IPS-20b (cell line): ENCODE results near the gene SSR1.
A peak's percentile ranks its signal among the peaks of the same experiment; 100 is the strongest.

Source experiments
- H3K27ac ChIP-seq: one replicate; pipeline ENCODE4 v1.5.1; 2013; ENCODE audit warnings: low read length
- H3K27me3 ChIP-seq: 2 replicates; pipeline ENCODE4 v1.6.1; 2013; ENCODE audit warnings: mild to moderate bottlenecking, low read length, inconsistent platforms; ENCODE audit not compliant: insufficient read depth
- H3K36me3 ChIP-seq: 2 replicates; pipeline ENCODE4 v1.6.1; 2013; ENCODE audit warnings: low read depth, mild to moderate bottlenecking, inconsistent platforms, low read length, moderate library complexity; ENCODE audit not compliant: insufficient read depth
- H3K4me1 ChIP-seq: 2 replicates; pipeline ENCODE4 v1.6.1; 2013; ENCODE audit warnings: mild to moderate bottlenecking, control low read depth, inconsistent platforms, low read length, moderate library complexity; ENCODE audit not compliant: insufficient read depth
- H3K4me3 ChIP-seq: 2 replicates; pipeline ENCODE4 v1.5.1; 2013; ENCODE audit warnings: mild to moderate bottlenecking, low read length, inconsistent platforms
- H3K9ac ChIP-seq: 2 replicates; pipeline ENCODE4 v1.6.1; 2013; ENCODE audit warnings: low read depth, mild to moderate bottlenecking, inconsistent platforms, low read length, moderate library complexity
- H3K9me3 ChIP-seq: 2 replicates; pipeline ENCODE4 v1.6.1; 2013; ENCODE audit warnings: mild to moderate bottlenecking, low read depth, low read length, inconsistent platforms; ENCODE audit not compliant: insufficient read depth

Gene SSR1

DNA sequence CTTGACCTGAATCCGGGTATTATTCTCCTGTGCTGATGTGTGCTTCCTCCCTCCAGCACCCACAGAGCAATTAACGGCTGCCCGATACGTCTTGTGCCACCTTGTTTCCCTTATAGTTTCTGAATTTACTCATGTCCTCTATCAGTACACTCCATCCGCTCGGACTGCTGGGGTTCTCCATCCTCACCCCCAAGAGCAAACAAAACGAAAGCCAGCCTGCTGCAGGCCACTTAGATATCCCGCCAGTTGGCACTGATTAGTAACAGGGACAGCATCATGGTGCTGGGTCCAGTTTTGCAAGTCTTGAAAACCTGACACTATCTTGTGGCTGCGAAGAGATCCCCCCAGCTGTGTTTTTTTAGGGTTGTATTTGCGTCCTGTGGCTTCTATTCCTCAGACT is 71.8 kb downstream of the SSR1 start:
- H3K36me3 ChIP-seq = no peaks in the 10 kb centered on the region
- H3K27me3 ChIP-seq = no peaks in the 10 kb centered on the region
- H3K27ac ChIP-seq = no peak overlapping the region
- no peak overlapping the region for H3K9ac ChIP-seq
- H3K9me3 ChIP-seq = no peaks in the 10 kb centered on the region
- H3K4me1 ChIP-seq = peaks cover 27% of the 10 kb centered on the region
- H3K4me3 ChIP-seq = no peak overlapping the region

DNA sequence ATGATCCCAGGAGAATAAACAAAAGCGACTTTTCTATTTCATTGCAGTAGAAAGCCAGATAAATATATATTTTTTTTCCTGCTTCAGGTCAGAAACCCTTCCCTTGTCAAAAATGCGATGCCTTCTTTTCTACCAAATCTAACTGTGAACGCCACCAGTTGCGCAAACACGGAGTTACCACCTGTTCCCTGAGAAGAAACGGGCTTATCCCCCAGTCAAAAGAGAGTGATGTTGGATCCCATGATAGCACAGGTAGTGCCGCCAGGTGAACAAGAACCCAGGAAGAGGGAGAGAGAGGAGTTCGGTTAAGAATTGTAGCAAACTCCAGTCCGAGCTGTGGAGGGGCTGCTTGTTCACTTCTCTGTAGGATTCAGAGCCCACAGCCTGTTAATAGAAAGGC is 72.6 kb downstream of the SSR1 start:
- no peak overlapping the region for H3K27ac ChIP-seq
- no peak overlapping the region for H3K4me3 ChIP-seq
- peaks cover 27% of the 10 kb centered on the region for H3K4me1 ChIP-seq
- H3K9ac ChIP-seq = no peak overlapping the region
- no peaks in the 10 kb centered on the region for H3K9me3 ChIP-seq
- no peaks in the 10 kb centered on the region for H3K27me3 ChIP-seq
- no peaks in the 10 kb centered on the region for H3K36me3 ChIP-seq

GRCh38 chr6:7239590-7239948 is 73.4 kb downstream of the SSR1 start:
- no peaks in the 10 kb centered on the region for H3K36me3 ChIP-seq
- peak overlapping the region; percentile 56; the same call in 1 of the 2 replicates for H3K9ac ChIP-seq
- H3K27me3 ChIP-seq = no peaks in the 10 kb centered on the region
- no peaks in the 10 kb centered on the region for H3K9me3 ChIP-seq
- no peak overlapping the region for H3K27ac ChIP-seq
- peaks cover 27% of the 10 kb centered on the region for H3K4me1 ChIP-seq
- no peak overlapping the region for H3K4me3 ChIP-seq

DNA sequence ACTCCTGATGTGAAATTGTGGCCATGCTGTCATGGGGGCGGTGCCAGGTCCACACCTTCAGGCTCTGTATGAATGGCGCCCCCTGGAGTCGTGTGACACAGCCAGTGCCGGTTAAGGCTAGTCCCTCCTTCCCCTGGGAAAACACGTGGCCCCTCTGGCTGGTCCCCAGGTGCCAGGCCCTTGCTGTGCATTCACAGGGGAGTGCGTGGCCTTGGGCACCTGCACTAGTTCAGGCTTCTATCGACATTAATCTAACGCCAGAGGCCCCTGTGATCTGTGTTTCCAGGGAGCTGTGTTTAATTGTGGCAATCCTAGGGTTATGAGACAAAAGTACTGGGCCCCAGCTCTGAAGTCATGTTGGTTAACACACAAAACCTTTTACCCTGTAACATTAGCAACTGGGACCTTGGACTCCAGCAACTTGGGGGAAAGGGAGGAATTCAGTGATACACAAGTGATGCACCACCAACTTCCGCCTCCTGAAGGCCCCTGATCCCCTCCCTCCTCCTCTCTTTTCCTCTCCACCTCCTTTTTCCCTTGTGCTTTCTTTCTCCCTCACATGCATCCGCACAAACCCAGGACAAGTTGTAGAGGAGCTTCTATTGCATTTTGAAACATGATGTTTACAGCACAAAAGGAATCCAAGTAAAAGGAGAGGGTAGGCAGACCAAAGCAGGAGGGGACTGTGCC is 74.0 kb downstream of the SSR1 start:
- no peak overlapping the region for H3K4me3 ChIP-seq
- H3K4me1 ChIP-seq = peaks cover 27% of the 10 kb centered on the region
- H3K9me3 ChIP-seq = no peaks in the 10 kb centered on the region
- H3K9ac ChIP-seq = peak overlapping the region; percentile 56; the same call in 1 of the 2 replicates
- H3K27me3 ChIP-seq = no peaks in the 10 kb centered on the region
- no peak overlapping the region for H3K27ac ChIP-seq
- no peaks in the 10 kb centered on the region for H3K36me3 ChIP-seq

GRCh38 chr6:7238526-7238899 is 74.5 kb downstream of the SSR1 start:
- H3K4me3 ChIP-seq = no peak overlapping the region
- H3K4me1 ChIP-seq = peaks cover 27% of the 10 kb centered on the region
- H3K27ac ChIP-seq = no peak overlapping the region
- H3K27me3 ChIP-seq = no peaks in the 10 kb centered on the region
- H3K36me3 ChIP-seq = no peaks in the 10 kb centered on the region
- H3K9me3 ChIP-seq = no peaks in the 10 kb centered on the region
- no peak overlapping the region for H3K9ac ChIP-seq

DNA sequence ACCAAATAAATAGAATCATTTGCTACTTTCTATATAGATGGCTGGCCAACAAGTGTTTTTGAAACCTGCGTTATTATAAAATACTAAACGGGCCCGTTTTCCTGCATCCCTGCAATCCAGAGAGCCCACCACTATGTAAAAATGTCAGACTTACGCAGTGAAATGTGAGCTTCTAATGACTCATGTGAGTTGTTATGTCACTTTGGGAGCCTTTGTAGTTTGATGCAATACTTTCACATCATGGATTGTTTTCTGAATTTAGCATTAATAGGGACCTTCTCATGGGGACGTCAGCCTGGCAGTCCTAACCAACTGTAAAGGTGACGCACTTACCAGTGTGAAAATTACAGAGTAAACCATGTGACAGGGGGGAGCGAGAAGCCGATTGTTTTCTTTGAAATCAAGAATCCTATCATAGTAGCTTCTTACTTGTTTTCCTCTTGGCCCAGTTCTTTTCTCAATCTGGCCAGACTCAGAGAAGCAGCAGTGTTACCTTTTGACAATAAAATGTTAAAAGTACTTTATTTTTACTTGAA is 75.3 kb downstream of the SSR1 start:
- Histone ChIP-seq H3K4me3 (no peak overlapping the region), H3K27ac (no peak overlapping the region), H3K9me3 (no peaks in the 10 kb centered on the region), H3K27me3 (no peaks in the 10 kb centered on the region), H3K36me3 (no peaks in the 10 kb centered on the region), H3K9ac (no peak overlapping the region), H3K4me1 (peaks cover 20% of the 10 kb centered on the region)

DNA sequence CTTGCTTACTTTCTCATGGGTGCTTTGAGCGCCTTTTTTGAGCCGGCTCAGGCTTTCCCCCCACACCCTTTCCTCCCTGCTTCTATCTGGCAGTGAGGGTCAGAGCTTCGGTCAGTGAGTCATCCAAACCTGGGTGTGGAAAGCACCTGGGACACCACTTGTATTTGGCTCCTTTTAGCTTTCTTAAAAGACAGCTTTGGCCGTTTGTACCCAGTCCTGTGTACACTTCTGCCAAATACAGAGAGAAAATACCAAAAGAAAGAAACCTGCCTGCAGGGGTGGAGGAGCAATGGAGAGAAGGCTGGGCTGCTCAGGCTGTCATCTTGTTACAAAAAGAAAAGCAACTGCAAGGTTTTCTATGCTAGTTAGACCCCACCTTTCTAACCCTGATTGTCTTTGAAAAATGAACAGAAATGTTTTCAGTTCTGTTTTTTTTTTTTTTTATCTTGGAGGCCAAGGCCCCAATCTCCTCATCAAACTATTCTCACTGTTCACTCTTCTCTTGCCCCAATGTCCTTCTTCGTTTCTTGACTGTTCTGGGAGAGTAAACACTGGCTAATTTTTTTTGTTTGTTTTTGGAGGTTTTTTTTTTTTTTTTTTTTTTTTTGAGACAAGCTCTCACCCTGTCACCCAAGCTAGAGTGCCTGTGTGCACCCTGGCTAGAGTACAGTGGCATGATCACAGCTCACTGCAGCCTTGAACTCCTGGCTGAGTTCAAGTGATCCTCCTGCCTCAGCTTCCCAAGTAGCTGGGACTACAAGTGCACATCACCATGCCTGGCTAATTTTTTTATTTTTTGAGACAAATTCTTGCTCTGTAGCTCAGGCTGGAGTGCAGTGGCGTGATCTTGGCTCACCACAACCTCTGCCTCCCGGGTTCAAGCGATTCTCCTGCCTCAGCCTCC is 76.4 kb downstream of the SSR1 start:
- Histone ChIP-seq H3K36me3 (peaks cover 8% of the 10 kb centered on the region; the same call in 1 of the 2 replicates), H3K9ac (no peak overlapping the region), H3K9me3 (no peaks in the 10 kb centered on the region), H3K4me1 (peaks cover 8% of the 10 kb centered on the region; the same call in 1 of the 2 replicates), H3K27ac (no peak overlapping the region), H3K4me3 (no peak overlapping the region), H3K27me3 (no peaks in the 10 kb centered on the region)

- no peak overlapping the region for H3K9ac ChIP-seq
- H3K27ac ChIP-seq = no peak overlapping the region
- no peak overlapping the region for H3K4me3 ChIP-seq
- no peaks in the 10 kb centered on the region for H3K27me3 ChIP-seq
- H3K36me3 ChIP-seq = peaks cover 8% of the 10 kb centered on the region; the same call in 1 of the 2 replicates
- peaks cover 6% of the 10 kb centered on the region; the same call in 1 of the 2 replicates for H3K4me1 ChIP-seq
- H3K9me3 ChIP-seq = no peaks in the 10 kb centered on the region
Observed at GRCh38 chr6:7235712-7236305, 77.2 kb downstream of the SSR1 start.

GRCh38 chr6:7234547-7234946 is 78.5 kb downstream of the SSR1 start:
- Histone ChIP-seq H3K27me3 (no peaks in the 10 kb centered on the region), H3K4me1 (peaks cover 6% of the 10 kb centered on the region; the same call in 1 of the 2 replicates), H3K36me3 (peaks cover 10% of the 10 kb centered on the region; the same call in 1 of the 2 replicates), H3K9ac (no peak overlapping the region), H3K27ac (no peak overlapping the region), H3K4me3 (no peak overlapping the region), H3K9me3 (no peaks in the 10 kb centered on the region)

- no peak overlapping the region for H3K4me3 ChIP-seq
- H3K4me1 ChIP-seq = no peaks in the 10 kb centered on the region
- no peaks in the 10 kb centered on the region for H3K27me3 ChIP-seq
- H3K9me3 ChIP-seq = no peaks in the 10 kb centered on the region
- H3K9ac ChIP-seq = no peak overlapping the region
- H3K36me3 ChIP-seq = peaks cover 21% of the 10 kb centered on the region
- H3K27ac ChIP-seq = no peak overlapping the region
Observed at GRCh38 chr6:7232351-7232750, 80.6 kb downstream of the SSR1 start.

DNA sequence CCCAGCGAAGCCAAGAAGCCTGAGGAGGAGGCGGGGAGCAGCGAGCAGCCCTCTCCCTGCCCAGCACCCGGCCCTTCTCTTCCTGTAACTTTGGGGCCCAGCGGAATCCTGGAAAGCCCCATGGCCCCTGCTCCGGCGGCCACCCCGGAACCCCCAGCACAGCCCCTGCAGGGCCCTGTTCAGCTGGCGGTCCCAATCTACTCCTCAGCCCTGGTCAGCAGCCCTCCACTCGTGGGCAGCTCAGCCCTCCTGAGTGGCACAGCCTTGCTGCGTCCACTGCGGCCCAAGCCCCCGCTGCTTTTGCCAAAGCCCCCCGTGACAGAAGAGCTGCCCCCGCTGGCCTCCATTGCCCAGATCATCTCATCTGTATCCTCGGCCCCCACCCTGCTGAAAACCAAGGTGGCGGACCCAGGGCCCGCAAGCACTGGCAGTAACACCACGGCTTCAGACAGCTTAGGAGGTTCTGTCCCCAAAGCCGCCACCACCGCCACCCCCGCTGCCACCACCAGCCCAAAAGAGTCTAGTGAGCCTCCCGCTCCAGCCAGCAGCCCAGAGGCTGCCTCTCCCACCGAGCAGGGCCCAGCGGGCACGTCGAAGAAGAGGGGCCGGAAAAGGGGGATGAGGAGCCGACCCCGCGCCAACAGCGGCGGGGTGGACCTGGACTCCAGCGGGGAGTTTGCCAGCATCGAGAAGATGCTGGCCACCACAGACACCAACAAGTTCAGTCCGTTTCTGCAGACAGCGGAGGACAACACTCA is 81.9 kb downstream of the SSR1 start:
- Histone ChIP-seq H3K4me1 (no peaks in the 10 kb centered on the region), H3K36me3 (peaks cover 29% of the 10 kb centered on the region)

More for the DNA sequence above, 81.9 kb downstream of the SSR1 start:
- no peak overlapping the region for H3K27ac ChIP-seq
- no peaks in the 10 kb centered on the region for H3K9me3 ChIP-seq
- no peaks in the 10 kb centered on the region for H3K27me3 ChIP-seq
- H3K9ac ChIP-seq = no peak overlapping the region
- no peak overlapping the region for H3K4me3 ChIP-seq
